GM12878 (cell line): ENCODE results near the gene CAMK2D. TPM values are rescaled to one million over a fixed set of nuclear protein-coding genes. Genes with fewer than 3 reads are reported as not detected.
A peak's percentile ranks its signal among the peaks of the same experiment; 100 is the strongest.

Experiments used
- ATF7 ChIP-seq: fragments of 450-650 bp; IDR thresholded peaks from 2 replicates; pipeline ENCODE4 v1.6.1; 2016; ENCODE audit warnings: low read depth, mild to moderate bottlenecking
- BCL11A ChIP-seq: IDR thresholded peaks from 2 replicates; pipeline ENCODE4 v1.6.1; 2011; ENCODE audit warnings: low read depth, low read length
- EGR1 ChIP-seq, 2 experiments: IDR thresholded peaks; 1 replicate in 1 of 2; 2 replicates in 1 of 2; pipeline ENCODE4 v1.6.1; 2011 to 2012; ENCODE audit warnings: low read depth in 2 of 2, low read length in 2 of 2, borderline replicate concordance in 1 of 2, mild to moderate bottlenecking in 1 of 2, moderate library complexity in 1 of 2
- HCFC1 ChIP-seq: fragments of 150-350 bp; IDR thresholded peaks from 2 replicates; pipeline ENCODE4 v1.6.1; 2014; ENCODE audit warnings: low read length
- IKZF1 ChIP-seq: fragments of 450-650 bp; conservative IDR thresholded peaks from 2 replicates; pipeline ENCODE4 v1.6.1; 2017; ENCODE audit warnings: antibody characterized with exemption, mild to moderate bottlenecking
- MYC ChIP-seq: IDR thresholded peaks from 2 replicates; pipeline ENCODE4 v1.6.1; 2011; ENCODE audit warnings: mild to moderate bottlenecking, low read length, moderate library complexity, inconsistent platforms; ENCODE audit not compliant: insufficient read depth, insufficient replicate concordance, insufficient read length, severe bottlenecking
- NFYB ChIP-seq: IDR thresholded peaks from 2 replicates; pipeline ENCODE4 v1.6.1; 2011; ENCODE audit warnings: low read depth, mild to moderate bottlenecking, low read length, improper control_type of control experiment, moderate library complexity; ENCODE audit not compliant: insufficient read depth
- NRF1 ChIP-seq: conservative IDR thresholded peaks from 2 replicates; pipeline ENCODE4 v1.6.1; 2011; ENCODE audit warnings: mild to moderate bottlenecking, low read depth, low read length, improper control_type of control experiment
- PAX8 ChIP-seq: fragments of 450-650 bp; IDR thresholded peaks from 2 replicates; pipeline ENCODE4 v1.6.1; 2017; ENCODE audit warnings: mild to moderate bottlenecking, moderate library complexity
- POU2F2 ChIP-seq: IDR thresholded peaks from 3 replicates; pipeline ENCODE4 v1.6.1; 2011; ENCODE audit warnings: low read depth, mild to moderate bottlenecking, low read length, borderline replicate concordance
- RFX5 ChIP-seq: IDR thresholded peaks from 2 replicates; pipeline ENCODE4 v1.6.1; 2011; ENCODE audit warnings: low read depth, low read length, improper control_type of control experiment
- RUNX3 ChIP-seq: IDR thresholded peaks from 2 replicates; pipeline ENCODE4 v1.6.1; 2012; ENCODE audit warnings: low read length, inconsistent platforms
- SMAD1 ChIP-seq: fragments of 450-650 bp; IDR thresholded peaks from 2 replicates; pipeline ENCODE4 v1.6.1; 2018; ENCODE audit warnings: mild to moderate bottlenecking, low read depth; ENCODE audit not compliant: partially characterized antibody
- STAT3 ChIP-seq: IDR thresholded peaks from 2 replicates; pipeline ENCODE4 v1.6.1; 2011; ENCODE audit warnings: low read depth, low read length, improper control_type of control experiment
- SUZ12 ChIP-seq: fragments of 200-600 bp; sonication (generic); IDR thresholded peaks from one replicate; pipeline ENCODE4 v1.6.1; 2018; ENCODE audit warnings: antibody characterized with exemption, mild to moderate bottlenecking; ENCODE audit not compliant: unreplicated experiment
- TAF1 ChIP-seq: IDR thresholded peaks from 2 replicates; pipeline ENCODE4 v1.6.1; 2011; ENCODE audit warnings: mild to moderate bottlenecking, low read depth, low read length, borderline replicate concordance
- TCF7 ChIP-seq: IDR thresholded peaks from 2 replicates; pipeline ENCODE4 v1.6.1; 2014; ENCODE audit warnings: antibody characterized with exemption, borderline replicate concordance
- YY1 ChIP-seq: IDR thresholded peaks from 2 replicates; pipeline ENCODE4 v1.6.1; 2011; ENCODE audit warnings: low read depth, mild to moderate bottlenecking, low read length
- ZBTB11 ChIP-seq: fragments of 450-650 bp; formaldehyde crosslinking; IDR thresholded peaks from 2 replicates; pipeline ENCODE4 v1.5.0; 2022; ENCODE audit warnings: mild to moderate bottlenecking, missing genetic modification characterization
- ZNF24 ChIP-seq: fragments of 450-650 bp; IDR thresholded peaks from 2 replicates; pipeline ENCODE4 v1.6.1; 2017; ENCODE audit warnings: antibody characterized with exemption, mild to moderate bottlenecking
- ZNF384 ChIP-seq: IDR thresholded peaks from 2 replicates; pipeline ENCODE4 v1.6.1; 2012; ENCODE audit warnings: low read depth, mild to moderate bottlenecking, low read length, improper control_type of control experiment, borderline replicate concordance
- polyA plus RNA-seq, 11 experiments: library from polyadenylated mRNA; depleted of rRNA in 4 of 11; unstranded in 6 of 11; stranded (reverse) in 5 of 11; fragments of >200 nt; fragmentation: Nextera tagmentation in 4 of 11; fragmentation: Illumina TruSeq in 1 of 11; extraction: Ambion mirVana in 4 of 11; extraction: Trizol in 1 of 11; gene quantifications; 1 replicate in 1 of 11; 2 replicates in 10 of 11; pipeline versions ENCODE4 v1.2.1 to v1.2.3, GENCODE V29; 2011 to 2016; ENCODE audit warnings: inconsistent platforms in 2 of 11, missing spikeins in 2 of 11, low read depth in 1 of 11
- total RNA-seq, 4 experiments: library from RNA; depleted of rRNA in 3 of 4; stranded (reverse); fragments of >200 nt in 3 of 4; fragmentation: Illumina TruSeq in 1 of 4; extraction: Trizol in 1 of 4; gene quantifications; 2 replicates each; pipeline versions ENCODE4 v1.2.1 to v1.2.3, GENCODE V29; 2013 to 2021

Gene CAMK2D
- total and polyA plus RNA-seq, 10 of the 15 experiments (the other 5 are each of a cell fraction or from before 2014, with no cell fraction given), result 6.9 to 88.5 (median 12.9) TPM

- TF ChIP-seq ZBTB11 (CRISPR knock-in tag), result no peak
- no peak for TF ChIP-seq RFX5
- TF ChIP-seq TCF7, result no peak
- TF ChIP-seq ZNF24, result no peak
- no peak for TF ChIP-seq TAF1
- no peak for TF ChIP-seq BCL11A
- no peak for TF ChIP-seq EGR1 (IDR thresholded peaks at IDR 0.05; ENCODE audit: borderline replicate concordance in 1 of 2, low read depth in 2 of 2, low read length in 2 of 2)
- no peak for TF ChIP-seq ZNF384
- no peak for TF ChIP-seq SUZ12
- TF ChIP-seq ATF7, result no peak
- no peak for TF ChIP-seq HCFC1
- TF ChIP-seq SMAD1, result no peak
- no peak for TF ChIP-seq NFYB
- TF ChIP-seq POU2F2, result no peak
- peak; percentile 82 for TF ChIP-seq RUNX3
- no peak for TF ChIP-seq STAT3
- no peak for TF ChIP-seq NRF1
- peak; percentile 56 for TF ChIP-seq IKZF1
- no peak for TF ChIP-seq PAX8
- no peak for TF ChIP-seq MYC
- TF ChIP-seq YY1, result no peak
- TF ChIP-seq, all 136 proteins: peak for 6
Measured at GRCh38 chr4:113636877-113637276, 124.7 kb downstream of the CAMK2D start (continued).
